ENCODE results near the gene DRC1. TPM values are rescaled to one million over a fixed set of nuclear protein-coding genes. Genes with fewer than 3 reads are reported as not detected.

Gene DRC1
- total RNA-seq, 1 experiment from 2014 or later, result not detected

GRCh38 chr2:26485099-26485498, 83.4 kb downstream of the DRC1 start:
- no peak for DNase-seq (ENCODE audit: low spot score)
- in situ Hi-C loops (cut with HindIII; ENCODE audit: low sequenced_read_pairs), result no loop called here

DNA sequence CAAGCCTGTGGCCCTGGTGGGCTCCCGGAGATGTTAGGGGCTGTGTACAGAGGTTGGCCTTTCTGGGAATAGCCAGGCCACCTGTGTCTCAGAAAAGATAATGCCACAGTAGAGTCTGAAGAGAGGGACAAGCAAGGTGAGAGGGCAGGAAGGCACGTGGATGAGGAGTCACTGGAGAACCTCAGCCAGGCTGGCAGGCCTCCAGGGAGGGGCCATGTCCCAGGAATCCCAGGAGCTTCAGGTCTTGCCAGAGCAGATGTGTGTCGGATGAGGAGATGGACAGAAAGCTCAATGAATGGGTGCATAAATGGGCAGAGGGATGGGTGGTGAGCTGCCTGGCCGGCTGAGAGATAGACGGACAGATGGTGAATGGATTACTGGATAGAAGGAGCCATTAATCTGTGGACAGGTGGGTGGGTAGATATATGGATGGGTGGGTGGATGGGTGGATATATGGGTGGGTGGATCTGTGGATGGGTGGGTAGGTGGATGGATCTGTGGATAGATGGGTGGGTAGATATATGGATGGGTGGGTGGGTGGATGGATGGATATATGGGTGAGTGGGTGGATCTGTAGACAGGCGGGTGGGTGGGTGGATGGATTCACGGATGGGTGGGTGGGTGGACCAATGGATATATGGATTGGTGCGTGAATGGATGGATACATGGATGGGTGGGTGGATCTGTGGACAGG, 84.2 kb downstream of the DRC1 start:
- DNase-seq (ENCODE audit: low spot score), result no peak
- in situ Hi-C loops (cut with HindIII; ENCODE audit: low sequenced_read_pairs), result no loop called here

- no peak for DNase-seq (ENCODE audit: low spot score)
- in situ Hi-C loops (cut with HindIII; ENCODE audit: low sequenced_read_pairs), result no loop called here
These were observed 85.1 kb downstream of the DRC1 start for GRCh38 chr2:26486789-26487188.

GRCh38 chr2:26487192-26487591, 85.5 kb downstream of the DRC1 start:
- in situ Hi-C loops (cut with HindIII; ENCODE audit: low sequenced_read_pairs), result no loop called here
- DNase-seq (ENCODE audit: low spot score), result no peak

DNA sequence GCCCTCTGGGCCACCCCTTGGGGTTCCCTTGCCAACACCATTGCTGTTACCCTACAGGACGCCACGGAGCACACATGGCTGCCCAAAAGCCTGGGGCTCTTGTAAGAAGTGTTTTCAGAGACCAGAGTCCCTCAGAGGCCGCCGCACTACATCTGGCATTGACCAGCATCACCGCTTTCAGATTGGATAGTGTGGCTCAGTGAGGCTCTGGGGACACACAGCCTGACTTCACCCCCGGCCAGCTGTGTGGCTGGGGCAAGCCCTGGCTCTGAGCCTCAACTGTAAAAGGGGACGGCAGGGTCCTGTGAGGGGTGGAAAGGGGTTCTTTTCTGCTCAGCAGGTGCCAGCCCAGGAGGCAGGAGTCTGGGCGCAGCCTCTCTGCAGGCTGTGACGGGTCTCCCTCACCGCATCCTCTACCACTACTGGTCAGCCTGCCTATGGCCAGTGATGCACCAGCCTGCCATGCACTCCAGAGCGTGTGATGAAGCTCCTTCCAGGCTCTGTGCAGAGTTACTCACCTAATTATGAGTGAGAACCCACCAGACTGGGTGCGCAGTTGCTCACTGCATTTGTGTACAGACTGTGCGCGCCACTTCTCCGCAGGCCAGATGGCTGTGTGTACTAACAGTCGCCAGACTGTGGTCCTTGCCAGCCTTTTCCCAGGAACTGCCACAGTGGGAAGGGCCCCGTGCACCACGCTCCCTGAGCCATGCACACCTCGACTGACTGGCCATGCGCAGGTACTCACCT, 86.9 kb downstream of the DRC1 start:
- in situ Hi-C loops (cut with HindIII; ENCODE audit: low sequenced_read_pairs), result no loop called here
- DNase-seq (ENCODE audit: low spot score), result peak; percentile 91

GRCh38 chr2:26489213-26489850, 87.6 kb downstream of the DRC1 start:
- DNase-seq (ENCODE audit: low spot score), result no peak
- in situ Hi-C loops (cut with HindIII; ENCODE audit: low sequenced_read_pairs), result no loop called here

- in situ Hi-C loops (cut with HindIII; ENCODE audit: low sequenced_read_pairs), result no loop called here
- no peak for DNase-seq (ENCODE audit: low spot score)
These were observed 89.9 kb downstream of the DRC1 start for GRCh38 chr2:26491563-26492167.

GRCh38 chr2:26492749-26493515, 91.2 kb downstream of the DRC1 start:
- no peak for DNase-seq (ENCODE audit: low spot score)
- in situ Hi-C loops (cut with HindIII; ENCODE audit: low sequenced_read_pairs), result no loop called here

GRCh38 chr2:26493566-26493965, 91.8 kb downstream of the DRC1 start:
- no peak for DNase-seq (ENCODE audit: low spot score)
- in situ Hi-C loops (cut with HindIII; ENCODE audit: low sequenced_read_pairs), result no loop called here

- no peak for DNase-seq (ENCODE audit: low spot score)
- in situ Hi-C loops (cut with HindIII; ENCODE audit: low sequenced_read_pairs), result no loop called here
These were observed 92.5 kb downstream of the DRC1 start for GRCh38 chr2:26494199-26494598.

- no peak for DNase-seq (ENCODE audit: low spot score)
- in situ Hi-C loops (cut with HindIII; ENCODE audit: low sequenced_read_pairs), result no loop called here
These were observed 93.2 kb downstream of the DRC1 start for GRCh38 chr2:26494891-26495290.

- in situ Hi-C loops (cut with HindIII; ENCODE audit: low sequenced_read_pairs), result no loop called here
- DNase-seq (ENCODE audit: low spot score), result no peak
These were observed 94.1 kb downstream of the DRC1 start for GRCh38 chr2:26495705-26496297.

GRCh38 chr2:26500406-26500805, 98.7 kb downstream of the DRC1 start:
- in situ Hi-C loops (cut with HindIII; ENCODE audit: low sequenced_read_pairs), result no loop called here
- DNase-seq (ENCODE audit: low spot score), result no peak

DNA sequence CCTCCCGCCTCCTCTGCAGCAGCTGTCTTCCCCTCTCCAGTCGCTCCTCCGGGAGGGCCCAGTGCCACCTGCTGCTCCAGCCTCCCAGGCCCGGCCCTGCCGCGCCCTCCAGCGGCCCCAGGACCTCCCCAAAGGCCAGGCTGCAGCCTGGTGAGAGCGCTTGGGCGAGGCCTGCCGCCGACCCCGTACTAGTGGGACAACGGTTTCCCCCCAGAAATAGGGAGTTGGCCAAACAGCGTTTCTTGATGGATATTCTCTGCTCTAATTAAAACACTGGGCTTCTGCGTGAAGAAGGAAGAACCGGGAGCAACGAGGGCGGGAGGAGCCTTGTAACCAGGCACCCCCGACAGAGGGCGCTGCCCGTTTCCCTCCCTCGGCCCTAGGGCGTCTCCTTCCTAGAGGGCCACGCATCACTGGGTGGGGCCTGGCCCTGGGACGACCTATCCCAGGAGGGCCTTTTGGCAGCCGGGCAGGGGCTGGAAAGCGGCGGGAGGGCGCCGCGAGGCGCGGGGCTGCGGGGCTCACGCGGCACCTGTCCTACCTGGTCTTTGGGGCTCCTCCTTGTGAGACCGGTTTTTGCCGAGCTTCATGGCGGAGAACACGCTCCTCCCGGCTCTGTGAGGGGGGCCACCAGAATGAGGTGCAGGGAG, 101.6 kb downstream of the DRC1 start:
- in situ Hi-C loops (cut with HindIII; ENCODE audit: low sequenced_read_pairs), result no loop called here
- peak; percentile 87 for DNase-seq (ENCODE audit: low spot score)

GRCh38 chr2:26504002-26504401, 102.3 kb downstream of the DRC1 start:
- in situ Hi-C loops (cut with HindIII; ENCODE audit: low sequenced_read_pairs), result no loop called here
- DNase-seq (ENCODE audit: low spot score), result peak; percentile 44

GRCh38 chr2:26506279-26506678, 104.6 kb downstream of the DRC1 start:
- no peak for DNase-seq (ENCODE audit: low spot score)
- in situ Hi-C loops (cut with HindIII; ENCODE audit: low sequenced_read_pairs), result no loop called here
